GM19467 (cell line): ENCODE measurements around the gene KLHL21.
"Not testable (repeated sequence)": the region's sequence is repeated elsewhere in the genome, so short reads cannot be mapped to it uniquely, and the experiment has no call there.

Source experiments
- ATAC-seq: cut with Tn5 transposase; IDR thresholded peaks from one replicate; pipeline ENCODE4 v1.9.1; 2021; ENCODE audit warnings: mild to moderate bottlenecking, moderate library complexity; ENCODE audit not compliant: unreplicated experiment

Gene KLHL21, protein sequence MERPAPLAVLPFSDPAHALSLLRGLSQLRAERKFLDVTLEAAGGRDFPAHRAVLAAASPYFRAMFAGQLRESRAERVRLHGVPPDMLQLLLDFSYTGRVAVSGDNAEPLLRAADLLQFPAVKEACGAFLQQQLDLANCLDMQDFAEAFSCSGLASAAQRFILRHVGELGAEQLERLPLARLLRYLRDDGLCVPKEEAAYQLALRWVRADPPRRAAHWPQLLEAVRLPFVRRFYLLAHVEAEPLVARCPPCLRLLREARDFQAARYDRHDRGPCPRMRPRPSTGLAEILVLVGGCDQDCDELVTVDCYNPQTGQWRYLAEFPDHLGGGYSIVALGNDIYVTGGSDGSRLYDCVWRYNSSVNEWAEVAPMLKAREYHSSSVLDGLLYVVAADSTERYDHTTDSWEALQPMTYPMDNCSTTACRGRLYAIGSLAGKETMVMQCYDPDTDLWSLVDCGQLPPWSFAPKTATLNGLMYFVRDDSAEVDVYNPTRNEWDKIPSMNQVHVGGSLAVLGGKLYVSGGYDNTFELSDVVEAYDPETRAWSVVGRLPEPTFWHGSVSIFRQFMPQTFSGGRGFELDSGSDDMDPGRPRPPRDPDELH

GRCh38 chr1:6602669-6603237 lies at the start of gene KLHL21:
Gene KLHL21, minus strand, starts transcription at chr1:6602869. Its CDS starts 52 bp downstream, at chr1:6602817.
- peak; percentile 45 for ATAC-seq

DNA sequence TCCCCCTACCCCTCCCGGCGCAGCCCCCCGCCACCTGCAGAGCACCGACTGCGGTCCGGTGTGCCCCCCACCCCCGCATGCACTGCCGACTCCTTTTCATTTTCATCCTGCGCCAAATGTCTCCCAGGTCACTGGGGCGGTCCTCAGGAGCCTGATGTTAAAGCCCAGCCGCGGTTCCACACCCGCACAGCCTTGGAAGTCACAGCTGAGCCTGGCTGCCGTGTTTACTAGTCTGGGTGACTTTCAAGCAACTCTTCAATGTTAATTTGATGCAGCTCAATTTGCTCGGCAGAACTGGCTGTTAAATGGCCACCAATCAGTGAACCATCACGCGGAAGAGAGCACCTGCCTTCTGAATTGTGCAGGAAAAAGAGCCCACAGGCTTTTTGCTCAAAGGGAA lies 49.2 kb upstream of the KLHL21 start:
- no peak for ATAC-seq

DNA sequence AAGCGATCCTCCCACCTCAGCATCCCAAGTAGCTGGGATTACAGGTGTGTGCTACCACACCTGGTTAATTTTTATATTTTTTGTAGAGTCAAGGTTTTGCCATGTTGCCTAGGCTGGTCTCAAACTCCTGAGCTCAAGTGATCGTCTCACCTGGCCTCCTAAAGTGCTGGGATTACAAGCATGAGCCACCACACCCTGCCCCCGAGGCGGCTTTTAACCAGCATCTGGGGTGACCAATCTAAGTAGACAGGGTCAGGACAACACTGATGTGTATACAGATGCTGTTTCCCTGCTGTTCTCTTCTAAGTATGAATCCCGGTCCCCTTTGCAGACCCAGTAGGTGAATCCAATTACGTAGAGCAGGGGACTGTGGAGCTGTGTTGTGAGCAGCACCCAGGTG lies 45.9 kb upstream of the KLHL21 start:
- ATAC-seq: no peak

- no peak for ATAC-seq
Observed at GRCh38 chr1:6646499-6647148, 44.0 kb upstream of the KLHL21 start.

DNA sequence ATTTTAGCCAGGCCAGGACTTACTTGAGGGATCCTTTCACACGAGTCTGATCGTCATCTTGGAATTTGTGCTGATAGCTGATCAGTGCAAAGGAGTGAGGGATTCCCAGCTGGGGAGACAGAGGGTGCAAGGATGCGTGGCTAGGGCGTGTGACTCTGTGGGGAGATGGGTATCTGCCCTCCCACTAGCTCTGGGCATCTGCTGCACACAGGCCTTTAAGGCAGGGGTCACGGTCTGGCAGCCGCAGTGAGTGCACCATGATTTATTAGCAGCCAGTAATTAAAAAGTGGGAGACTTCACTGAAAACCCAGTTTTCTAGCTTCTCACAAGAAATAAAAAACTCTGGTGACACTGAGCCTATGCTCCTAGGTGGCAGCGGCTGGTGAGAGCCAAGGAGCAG lies 42.3 kb upstream of the KLHL21 start:
- no peak for ATAC-seq

DNA sequence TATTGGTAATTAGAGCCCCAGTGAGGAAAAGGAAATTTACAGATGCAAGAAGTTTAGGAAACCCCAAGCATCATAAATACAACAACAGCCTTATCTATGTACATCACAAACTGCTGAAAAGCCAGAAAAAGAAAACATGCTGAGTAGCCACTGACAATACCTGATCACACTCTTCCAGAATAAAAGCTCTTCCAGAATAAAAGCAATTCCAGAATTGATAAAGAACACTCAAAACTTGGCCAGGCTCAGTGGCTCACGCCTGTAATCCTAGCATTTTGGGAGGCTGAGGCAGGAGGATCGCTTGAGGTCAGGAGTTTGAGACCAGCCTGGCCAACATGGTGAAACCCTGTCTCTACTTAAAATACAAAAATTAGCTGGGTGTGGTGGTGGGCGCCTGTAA lies 38.2 kb upstream of the KLHL21 start:
- not testable (repeated sequence) for ATAC-seq

DNA sequence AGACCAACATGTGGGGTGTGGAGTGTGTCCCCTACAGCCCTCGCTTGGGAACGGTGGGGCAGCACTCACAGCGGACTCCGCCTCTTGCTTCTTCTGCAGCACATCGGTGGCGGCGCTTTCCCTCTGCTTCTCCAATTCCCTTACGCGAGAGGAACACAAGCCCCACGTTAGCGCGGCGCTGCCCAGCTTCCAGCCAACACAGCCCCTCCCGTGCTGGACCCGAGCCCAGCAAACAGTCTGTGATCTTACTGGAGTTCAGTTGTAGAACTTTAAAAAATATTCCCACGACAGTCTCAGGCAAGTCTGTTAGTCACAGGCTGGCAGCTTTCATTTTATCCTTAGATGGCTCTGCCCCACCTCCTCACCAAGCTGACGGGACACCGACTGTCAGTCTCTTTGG lies 35.6 kb upstream of the KLHL21 start:
- no peak for ATAC-seq

- ATAC-seq: no peak
Observed at GRCh38 chr1:6637770-6638169, 35.1 kb upstream of the KLHL21 start.

DNA sequence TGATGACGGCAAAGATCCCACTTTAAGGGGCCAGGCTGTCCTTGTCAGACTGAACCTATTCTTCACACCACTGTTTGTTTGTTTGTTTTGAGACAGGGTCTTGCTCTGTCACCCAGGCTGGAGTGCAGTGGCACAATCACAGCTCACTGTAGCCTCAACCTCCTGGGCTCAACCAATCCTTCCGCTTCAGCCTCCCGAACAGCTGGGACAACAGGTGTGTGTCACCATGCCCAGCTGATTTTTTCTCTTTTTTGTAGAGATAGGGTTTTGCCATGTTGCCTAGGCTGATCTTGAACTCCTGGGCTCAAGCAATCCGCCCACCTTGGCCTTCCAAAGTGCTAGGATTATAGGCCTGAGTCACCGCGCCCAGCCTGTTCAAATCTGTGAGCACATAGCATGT lies 34.1 kb upstream of the KLHL21 start:
- not testable (repeated sequence) for ATAC-seq

DNA sequence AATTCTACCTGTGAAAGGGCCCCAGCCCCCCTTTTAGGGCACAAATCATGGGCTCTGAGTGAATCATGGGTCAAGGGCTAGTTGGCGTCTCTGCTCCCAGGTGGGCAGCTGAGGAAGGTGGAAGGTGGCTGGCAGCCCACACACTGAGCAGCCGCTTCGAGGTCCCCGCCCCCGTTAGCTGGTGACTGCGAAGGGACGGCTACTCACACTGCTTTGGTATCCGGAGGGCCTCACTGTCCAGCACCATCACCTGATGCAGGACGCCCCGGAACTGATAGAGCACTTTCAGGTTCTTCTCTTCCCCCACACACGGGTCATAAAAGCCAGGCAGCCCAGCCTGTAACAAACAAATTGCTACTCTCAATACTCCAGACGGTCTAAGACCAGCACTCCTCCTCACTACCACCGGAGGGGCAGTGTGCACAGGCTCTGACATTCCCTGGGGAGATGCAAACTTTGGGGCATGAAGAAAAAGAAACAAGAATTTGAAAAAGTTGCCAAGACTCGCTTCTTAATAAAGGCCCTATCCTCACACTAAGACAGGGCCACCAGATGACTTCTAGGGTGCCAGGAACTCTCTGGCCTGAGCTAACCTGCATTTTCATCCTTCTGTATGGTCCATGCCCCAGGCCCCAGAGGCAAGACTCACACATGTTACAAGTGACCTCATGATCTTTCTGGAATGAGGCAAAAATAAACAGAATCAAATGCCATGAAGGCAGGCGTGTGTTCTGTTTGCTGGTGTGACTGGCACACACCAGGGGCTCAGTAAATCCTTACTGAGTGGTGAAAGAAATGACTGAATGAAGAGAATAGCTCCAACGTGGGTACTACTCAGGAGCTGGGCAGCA lies 33.5 kb upstream of the KLHL21 start:
- ATAC-seq: no peak

GRCh38 chr1:6635161-6635909 lies 32.7 kb upstream of the KLHL21 start:
- ATAC-seq: no peak

GRCh38 chr1:6634371-6635052 lies 31.8 kb upstream of the KLHL21 start:
- no peak for ATAC-seq

DNA sequence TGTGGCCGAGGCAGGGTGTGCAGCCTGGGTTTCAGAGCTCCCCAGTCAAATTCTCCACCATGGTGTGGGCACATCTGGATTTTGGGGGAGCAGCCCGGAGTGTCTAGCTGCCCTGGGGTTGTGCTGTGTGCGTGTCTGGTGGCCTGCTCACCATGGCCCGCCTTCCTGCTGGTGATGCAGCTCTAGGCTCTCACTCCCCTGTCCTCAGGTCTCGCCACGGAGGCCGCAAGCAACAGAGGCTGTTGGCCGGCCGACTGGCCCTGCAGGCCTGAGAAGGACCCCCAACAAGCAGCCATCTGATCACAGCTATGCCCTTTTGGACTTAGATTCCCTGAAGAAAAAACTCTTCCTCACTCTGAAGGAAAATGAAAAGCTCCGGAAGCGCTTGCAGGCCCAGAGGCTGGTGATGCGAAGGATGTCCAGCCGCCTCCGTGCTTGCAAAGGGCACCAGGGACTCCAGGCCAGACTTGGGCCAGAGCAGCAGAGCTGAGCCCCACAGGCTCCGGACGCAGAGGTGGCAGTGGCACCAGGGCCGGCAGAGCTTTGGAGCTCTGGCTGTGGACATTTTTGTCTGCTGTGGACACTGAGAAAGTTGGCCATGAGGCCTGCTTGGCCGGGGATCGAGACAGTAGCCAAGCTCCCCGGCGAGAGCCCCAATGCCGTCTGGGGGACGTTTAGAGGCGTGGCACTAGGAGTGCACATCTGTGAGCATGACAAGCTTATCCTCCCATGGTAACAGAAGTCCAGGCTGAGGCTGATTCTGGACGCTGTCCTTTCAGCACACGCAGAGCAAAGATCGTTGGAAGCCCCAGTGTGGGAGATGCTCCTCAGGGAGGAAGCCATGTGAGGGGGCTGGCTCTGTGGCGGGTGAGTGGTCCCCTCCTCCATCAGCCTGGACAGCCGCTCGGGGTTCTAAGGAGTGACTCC lies 30.2 kb upstream of the KLHL21 start:
- ATAC-seq: no peak

GRCh38 chr1:6631058-6631457 lies 28.4 kb upstream of the KLHL21 start:
- ATAC-seq: no peak

DNA sequence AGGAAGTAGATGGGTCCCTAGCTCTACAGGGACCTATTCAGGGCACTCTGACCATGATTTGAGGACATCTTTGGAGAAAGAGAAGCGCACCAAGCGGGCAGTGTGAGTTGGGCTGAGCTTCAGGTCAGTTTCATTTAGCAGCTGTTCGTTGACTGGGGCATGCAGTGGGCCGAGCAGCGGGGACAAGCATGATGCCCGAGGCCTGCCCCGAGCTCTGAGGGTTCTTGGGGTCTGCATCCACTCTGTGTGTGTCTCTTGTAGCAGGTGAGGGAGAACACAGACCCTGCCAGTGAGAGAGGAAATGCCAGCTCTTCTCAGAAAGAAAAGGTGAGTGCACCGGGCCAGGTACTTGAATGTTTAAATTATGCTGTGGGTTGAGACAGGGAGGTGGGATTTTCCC lies 27.4 kb upstream of the KLHL21 start:
- no peak for ATAC-seq

DNA sequence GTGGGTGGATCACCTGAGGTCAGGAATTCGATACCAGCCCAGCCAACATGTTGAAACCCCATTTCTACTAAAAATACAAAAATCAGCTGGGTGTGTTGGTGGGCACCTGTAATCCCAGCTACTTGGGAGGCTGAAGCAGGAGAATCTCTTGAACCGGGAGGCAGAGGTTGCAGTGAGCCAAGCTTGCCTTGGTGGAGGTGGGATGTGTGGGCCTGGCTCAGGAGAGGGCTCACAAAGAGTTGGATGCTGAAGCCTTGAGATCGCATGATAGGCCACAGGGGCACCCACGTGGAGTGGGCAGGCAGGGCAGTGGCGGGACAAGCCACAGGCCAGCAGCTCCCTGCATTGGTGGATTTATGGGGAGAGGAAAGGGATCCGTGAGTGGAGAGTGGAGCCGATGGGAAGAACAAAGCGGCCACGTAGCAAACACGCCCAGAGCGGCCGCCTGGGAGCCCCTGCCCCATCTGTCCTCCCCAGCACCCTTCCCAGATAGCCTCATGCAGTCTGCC lies 26.4 kb upstream of the KLHL21 start:
- ATAC-seq: no peak

DNA sequence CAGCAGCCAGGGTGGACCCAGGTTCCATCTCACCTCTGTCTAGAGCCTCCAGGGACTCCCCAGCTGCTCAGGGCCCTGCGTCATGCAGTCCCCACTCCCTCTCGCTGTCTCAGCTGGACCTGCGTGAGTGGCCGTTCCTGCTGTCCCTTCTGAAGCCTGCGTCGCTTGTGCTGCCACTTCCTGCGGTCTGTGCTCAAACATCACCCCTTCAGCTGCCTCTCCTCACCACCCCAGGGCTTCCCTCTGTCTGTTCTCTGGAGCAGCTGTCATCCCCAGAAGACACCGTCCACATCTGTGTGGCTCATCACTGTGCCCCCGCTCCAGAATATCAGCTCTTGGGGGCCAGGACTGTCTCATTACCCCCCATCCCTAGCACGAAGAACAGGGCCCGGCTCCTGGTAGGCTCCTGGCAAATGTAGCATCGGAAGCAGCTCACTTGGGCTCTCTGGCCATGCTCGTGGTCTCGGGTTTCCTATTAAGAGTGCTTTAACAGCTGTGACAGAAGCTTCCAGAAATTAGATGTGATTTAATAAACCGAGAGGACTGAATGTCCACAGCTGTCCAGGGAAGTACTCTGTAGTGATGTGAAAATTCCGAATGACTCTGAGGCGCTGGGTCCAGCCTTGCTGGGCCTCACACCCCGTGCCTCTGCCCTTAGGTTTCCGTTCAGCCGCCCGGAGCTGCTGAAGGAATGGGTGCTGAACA lies 25.3 kb upstream of the KLHL21 start:
- no peak for ATAC-seq

DNA sequence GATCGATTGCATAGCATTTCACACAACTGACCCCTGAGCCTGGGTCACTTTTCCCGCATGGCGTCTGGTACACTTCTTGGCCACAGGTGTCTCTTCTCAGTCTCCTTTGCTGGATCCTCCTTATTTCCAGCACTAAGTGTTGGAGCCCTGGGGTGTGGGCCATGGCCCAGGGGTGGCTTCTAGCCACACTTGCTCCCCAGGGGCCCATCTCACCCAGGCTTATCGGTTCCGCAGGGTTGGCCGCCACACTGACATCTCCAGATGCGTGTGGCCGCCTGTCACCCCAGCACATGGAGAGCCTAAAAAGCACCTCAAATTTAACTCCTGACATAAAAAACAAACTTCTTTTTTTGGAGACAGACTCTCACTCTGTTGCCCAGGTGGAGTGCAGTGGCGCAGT lies 24.4 kb upstream of the KLHL21 start:
- ATAC-seq: no peak
